Stimulated activated CD8-positive, alpha-beta memory T cell treated with anti-CD3 and anti-CD28 coated beads, Interleukin-7, amount 100 ng/mL, for 4 hours (primary cell): ENCODE results near the gene C1GALT1C1L.
"Not testable (repeated sequence)": the region's sequence is repeated elsewhere in the genome, so short reads cannot be mapped to it uniquely, and the experiment has no call there.

ENCODE experiments used
- DNase-seq, 2 donors: peaks; one replicate each; pipeline ENCODE4 v3.0.0-alpha.2; 2020; ENCODE audit warnings: low read depth in 2 of 2

C1GALT1C1L gene

GRCh38 chr2:43676322-43677050 is at the start of gene C1GALT1C1L:
Gene C1GALT1C1L (minus strand): TSS chr2:43676429. CDS start chr2:43676322, 107 bp downstream.
- peak in 1 of 2 donors; percentile 8 for DNase-seq

- DNase-seq, result no peak
Observed at GRCh38 chr2:43725711-43726246, 49.5 kb upstream of the C1GALT1C1L start.

- no peak for DNase-seq
Observed at GRCh38 chr2:43724728-43725526, 48.7 kb upstream of the C1GALT1C1L start.

- DNase-seq, result no peak
Observed at GRCh38 chr2:43718530-43719124, 42.4 kb upstream of the C1GALT1C1L start.

GRCh38 chr2:43717322-43717721 is 41.1 kb upstream of the C1GALT1C1L start:
- no peak for DNase-seq

- no peak for DNase-seq
Observed at GRCh38 chr2:43715300-43716098, 39.3 kb upstream of the C1GALT1C1L start.

GRCh38 chr2:43714164-43714563 is 37.9 kb upstream of the C1GALT1C1L start:
- DNase-seq, result no peak

GRCh38 chr2:43710866-43711265 is 34.6 kb upstream of the C1GALT1C1L start:
- no peak for DNase-seq

GRCh38 chr2:43708891-43709290 is 32.7 kb upstream of the C1GALT1C1L start:
- DNase-seq, result no peak

- no peak for DNase-seq
Observed at GRCh38 chr2:43708178-43708577, 31.9 kb upstream of the C1GALT1C1L start.

GRCh38 chr2:43707255-43708015 is 31.2 kb upstream of the C1GALT1C1L start:
- no peak for DNase-seq

- no peak for DNase-seq
Observed at GRCh38 chr2:43701111-43701510, 24.9 kb upstream of the C1GALT1C1L start.

GRCh38 chr2:43699761-43700160 is 23.5 kb upstream of the C1GALT1C1L start:
- DNase-seq, result no peak

GRCh38 chr2:43698140-43698539 is 21.9 kb upstream of the C1GALT1C1L start:
- not testable (repeated sequence) for DNase-seq

- DNase-seq, result no peak
Observed at GRCh38 chr2:43692428-43692994, 16.3 kb upstream of the C1GALT1C1L start.

- no peak for DNase-seq
Observed at GRCh38 chr2:43689999-43690398, 13.8 kb upstream of the C1GALT1C1L start.

- no peak for DNase-seq
Observed at GRCh38 chr2:43685357-43685756, 9.1 kb upstream of the C1GALT1C1L start.

- DNase-seq, result not testable (repeated sequence)
Observed at GRCh38 chr2:43677783-43678182, 1.6 kb upstream of the C1GALT1C1L start.

- DNase-seq, result no peak
Observed at GRCh38 chr2:43675646-43676321, 445 bp downstream of the C1GALT1C1L start.

- DNase-seq, result no peak
Observed at GRCh38 chr2:43657241-43657640, 19.0 kb downstream of the C1GALT1C1L start.
